AG08396 (cell line): ENCODE data around the gene TP73.
A peak's percentile ranks its signal among the peaks of the same experiment; 100 is the strongest.

Experiments used
- DNase-seq: peaks from one replicate; pipeline ENCODE4 v3.0.0; 2012; ENCODE audit warnings: low spot score, mixed read lengths

Gene TP73

DNA sequence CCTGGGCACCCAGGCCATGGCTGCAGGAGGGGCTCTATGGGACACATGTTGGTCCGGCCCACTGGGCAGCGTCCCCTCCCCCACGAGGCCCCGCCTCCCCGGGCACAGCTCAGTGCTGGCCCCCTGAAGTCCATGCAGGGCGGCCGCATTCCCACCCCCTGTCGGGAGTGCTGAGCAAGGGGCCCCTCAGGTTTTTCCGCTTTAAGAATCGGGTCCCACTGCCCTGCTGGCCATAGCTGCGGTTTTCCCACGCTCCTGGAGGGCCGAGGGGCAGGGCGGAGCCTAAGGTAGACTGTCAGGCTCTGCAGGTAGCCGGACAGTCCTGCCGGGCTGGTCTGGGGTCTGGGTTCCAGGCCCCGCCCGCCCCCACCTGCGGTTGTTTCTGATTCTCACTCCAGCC lies 56.5 kb downstream of the TP73 start:
- no peak for DNase-seq

DNA sequence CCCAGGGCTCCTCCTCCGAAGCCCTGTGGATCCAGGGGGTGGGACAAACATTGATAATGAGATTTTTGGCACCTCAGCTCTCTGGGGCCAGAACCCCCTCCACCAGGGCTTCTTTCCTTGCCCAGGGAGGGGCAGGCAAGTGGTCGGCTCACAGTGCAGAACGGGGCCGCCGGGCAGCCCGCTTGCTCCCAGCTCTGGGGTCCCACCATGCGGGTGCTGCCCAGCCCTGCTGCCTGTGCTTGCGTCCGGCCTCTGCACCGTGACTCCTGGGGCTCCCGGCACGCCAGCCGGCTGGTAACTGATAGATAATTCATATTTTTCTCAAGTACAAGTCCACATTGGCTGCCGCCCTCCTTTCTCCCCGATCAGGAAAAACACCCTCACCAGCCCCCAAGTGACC lies 57.9 kb downstream of the TP73 start:
- no peak for DNase-seq

DNA sequence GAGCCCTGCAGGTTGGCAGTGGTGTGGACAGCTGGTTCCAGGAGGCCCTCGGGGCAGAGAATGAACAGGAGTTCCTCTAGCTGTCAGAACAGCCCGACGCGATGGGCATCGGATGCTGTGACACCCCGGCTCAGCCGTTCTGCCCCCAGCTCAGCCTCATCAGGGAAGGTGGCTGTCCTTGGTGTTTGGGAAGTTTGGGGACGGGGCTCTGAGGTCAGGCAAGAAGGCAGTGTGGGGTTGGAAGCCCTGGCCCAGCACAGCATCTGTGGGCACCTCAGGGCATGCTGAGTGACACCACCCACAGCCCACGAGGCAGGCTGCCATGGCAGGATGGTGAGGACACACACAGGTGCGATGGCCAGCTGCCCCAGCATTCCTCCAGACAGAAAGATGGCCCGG lies 59.1 kb downstream of the TP73 start:
- no peak for DNase-seq

DNA sequence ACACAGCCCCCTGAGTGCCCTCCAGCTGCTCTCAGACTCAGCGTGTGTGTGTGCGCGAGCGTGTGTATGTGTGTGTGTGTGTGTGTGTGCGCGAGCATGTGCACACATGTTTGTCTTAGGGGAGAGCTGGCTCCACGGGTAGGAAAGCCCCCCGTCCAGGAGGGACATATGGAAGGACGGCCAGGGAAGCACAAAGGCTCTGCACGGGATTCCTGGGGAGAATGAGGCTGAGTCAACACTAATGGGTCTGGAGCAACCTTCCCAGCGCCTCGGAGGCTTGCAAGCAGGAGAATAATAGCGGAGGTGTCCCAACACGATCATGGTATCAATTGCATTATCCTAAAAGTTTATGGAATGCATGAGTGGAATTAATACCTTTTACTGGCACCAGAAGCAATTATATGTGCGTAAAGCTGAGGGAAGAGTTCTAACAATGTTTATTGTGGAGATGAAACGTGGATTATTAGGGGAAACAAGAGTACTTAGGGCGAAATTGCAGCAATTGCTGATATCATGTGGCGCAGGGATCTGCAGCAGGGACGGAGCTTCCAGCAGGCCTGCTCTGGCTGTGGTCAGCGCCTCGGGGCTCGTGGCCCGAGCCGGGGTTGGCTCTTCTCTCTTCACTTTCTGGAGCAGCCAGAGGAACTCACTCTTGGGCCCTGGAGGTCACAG lies 59.6 kb downstream of the TP73 start:
- no peak for DNase-seq

DNA sequence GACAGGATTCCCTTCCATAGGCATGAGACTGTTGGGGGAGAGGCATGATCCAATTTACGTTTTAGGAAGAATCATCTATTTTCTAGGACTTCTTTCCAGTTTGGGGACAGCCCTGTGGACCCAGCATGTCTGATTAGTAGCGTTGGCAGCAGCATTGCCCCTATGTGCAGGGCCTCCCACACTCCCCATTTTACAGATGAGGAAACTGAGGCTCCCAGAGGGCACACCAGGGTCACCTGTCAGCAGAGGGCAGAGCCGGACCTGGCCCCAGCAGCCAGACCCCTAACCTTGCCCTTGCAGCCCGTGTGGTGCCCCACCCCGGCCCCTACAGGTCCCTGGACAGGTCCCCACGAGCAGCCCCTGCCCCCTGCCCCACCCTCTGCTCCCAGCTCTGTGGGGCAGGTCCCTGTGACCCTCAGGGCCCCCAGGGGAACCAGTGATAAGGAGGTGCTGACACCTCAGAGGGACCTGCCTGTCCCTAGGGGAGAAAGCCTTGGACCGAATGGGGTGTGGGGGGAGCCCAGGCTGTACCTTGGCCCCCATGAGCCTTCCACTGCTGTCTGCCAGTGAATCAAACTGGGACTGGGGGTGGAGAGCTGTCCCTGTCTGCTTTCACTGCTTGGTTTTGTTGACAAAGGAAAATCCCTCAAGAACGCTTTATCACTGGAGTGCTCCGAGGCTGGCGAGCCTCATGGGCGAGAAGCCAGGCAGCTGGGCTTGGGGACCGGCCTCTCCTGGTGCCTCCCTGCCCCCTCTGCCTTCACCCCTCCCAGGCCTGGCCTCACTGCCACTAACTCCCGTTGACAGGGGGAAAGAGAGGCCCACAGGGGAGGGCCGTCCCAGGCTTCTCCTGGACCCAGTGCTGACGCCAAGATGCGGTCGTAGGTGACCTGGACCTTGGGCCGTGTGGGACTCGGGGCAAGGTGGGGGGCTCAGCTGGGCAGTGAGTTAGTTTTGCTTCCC lies 60.5 kb downstream of the TP73 start:
- no peak for DNase-seq

DNA sequence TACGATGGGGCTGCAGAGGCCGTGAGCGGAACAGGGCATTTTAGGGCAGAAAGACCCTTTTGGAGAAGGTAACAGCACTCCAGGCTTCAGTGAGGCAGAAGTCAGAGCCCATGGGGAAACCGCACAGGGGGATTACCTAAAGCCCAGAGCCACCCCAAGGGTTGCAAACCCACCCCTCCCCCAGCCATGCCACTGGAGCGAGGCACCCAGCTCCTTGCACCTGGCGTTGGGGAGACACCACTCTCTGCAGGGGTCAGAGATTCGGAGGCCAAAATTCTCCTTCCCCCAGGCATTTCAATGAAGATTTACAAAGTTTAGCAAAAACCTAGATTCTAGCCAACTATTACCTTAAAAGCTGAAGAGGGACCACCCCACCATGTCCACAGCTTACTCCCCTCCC lies 61.5 kb downstream of the TP73 start:
- DNase-seq: no peak

DNA sequence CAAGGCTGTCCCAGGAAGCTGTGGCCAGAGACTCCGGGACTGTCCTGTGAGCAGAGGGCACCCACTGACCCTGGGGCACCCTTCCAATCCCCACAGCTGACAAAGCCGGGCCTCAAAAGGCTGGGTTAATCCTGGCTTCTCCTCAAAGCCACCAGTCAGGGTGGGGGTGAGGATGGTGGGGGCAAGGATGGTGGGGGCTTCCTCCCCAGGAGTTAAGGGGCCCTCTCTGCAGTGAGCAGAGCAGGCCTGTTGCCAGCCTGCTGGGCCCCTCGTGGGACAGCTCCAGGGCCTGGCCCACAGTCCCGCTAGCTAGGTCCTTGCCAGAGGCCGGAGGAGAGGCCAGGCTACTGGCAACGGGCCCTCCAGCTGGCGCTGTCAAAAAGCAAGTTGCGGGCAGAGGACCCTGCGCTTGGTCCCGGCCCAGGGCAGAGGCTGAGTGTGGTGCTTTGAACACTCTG lies 62.0 kb downstream of the TP73 start:
- no peak for DNase-seq

DNA sequence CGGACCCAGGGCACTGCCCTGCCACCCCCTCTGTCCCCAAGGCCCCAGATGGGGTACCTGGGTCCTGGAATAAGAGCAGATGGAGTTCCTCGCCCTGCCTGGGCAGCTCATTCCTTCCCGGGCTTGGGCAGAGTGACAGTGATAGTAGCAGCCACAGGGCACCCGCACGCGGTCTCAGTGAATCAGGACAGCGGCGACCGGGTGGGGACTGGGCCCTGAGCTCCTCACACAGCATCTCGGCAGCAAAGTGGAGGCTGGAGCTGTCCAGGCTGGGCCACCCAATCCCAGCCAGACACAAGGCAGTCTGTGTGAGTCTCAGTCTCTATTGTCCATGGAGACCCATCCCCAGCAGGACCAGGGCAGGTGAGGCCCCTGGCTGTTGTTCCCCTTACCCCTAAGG lies 62.5 kb downstream of the TP73 start:
- DNase-seq: no peak

DNA sequence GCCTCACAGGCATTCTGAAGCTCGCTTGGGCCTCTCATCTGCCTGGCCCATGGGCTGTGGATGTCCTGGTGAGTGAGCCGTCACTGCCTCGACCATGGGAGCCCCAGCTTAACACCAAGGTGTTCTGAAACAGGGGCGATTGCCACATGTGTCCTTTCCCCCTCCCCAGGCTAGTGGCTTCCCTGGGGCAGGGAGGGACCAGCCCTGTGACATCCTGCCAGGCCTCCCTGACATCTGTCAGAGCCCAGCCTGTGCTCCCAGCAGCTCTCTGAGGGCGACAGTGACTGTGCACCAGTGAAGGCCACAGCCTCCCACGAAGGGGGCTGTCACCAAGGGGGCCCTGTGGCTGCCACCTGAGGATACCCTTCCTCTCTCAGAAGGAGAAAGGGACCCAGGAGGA lies 64.0 kb downstream of the TP73 start:
- DNase-seq: no peak

DNA sequence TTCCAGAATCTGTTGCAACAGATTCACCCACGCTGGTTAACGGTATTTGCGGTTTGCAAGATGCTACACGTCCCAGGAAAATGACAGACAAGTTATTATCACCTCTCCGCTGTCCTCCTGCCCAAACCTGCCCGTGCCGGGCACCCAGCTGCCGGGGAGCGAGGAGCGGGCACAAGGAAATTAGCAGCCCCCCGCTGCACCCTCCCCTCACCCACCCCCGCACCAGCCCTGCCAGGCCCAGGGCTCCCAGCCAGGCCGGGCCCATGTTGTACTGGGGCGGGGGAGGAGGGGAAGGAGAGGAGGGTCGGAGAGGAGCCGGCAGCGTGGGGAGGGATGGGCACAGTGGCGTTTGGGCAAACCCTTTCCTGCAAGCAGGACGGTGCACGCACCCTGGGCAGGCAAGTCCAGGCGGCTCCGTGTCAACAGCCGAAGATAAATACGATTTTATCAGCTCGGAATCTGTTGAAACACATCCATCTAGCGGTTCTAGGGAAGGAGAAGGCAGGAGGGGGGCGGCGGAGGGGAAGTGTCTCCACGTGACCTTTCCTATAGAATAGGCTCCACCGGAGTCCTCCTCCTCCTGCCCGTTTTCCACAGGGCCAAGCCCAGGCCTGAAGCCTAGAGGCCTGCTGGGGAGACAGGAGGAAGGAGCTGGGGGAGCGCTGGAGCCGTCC lies 64.9 kb downstream of the TP73 start:
- DNase-seq: no peak

DNA sequence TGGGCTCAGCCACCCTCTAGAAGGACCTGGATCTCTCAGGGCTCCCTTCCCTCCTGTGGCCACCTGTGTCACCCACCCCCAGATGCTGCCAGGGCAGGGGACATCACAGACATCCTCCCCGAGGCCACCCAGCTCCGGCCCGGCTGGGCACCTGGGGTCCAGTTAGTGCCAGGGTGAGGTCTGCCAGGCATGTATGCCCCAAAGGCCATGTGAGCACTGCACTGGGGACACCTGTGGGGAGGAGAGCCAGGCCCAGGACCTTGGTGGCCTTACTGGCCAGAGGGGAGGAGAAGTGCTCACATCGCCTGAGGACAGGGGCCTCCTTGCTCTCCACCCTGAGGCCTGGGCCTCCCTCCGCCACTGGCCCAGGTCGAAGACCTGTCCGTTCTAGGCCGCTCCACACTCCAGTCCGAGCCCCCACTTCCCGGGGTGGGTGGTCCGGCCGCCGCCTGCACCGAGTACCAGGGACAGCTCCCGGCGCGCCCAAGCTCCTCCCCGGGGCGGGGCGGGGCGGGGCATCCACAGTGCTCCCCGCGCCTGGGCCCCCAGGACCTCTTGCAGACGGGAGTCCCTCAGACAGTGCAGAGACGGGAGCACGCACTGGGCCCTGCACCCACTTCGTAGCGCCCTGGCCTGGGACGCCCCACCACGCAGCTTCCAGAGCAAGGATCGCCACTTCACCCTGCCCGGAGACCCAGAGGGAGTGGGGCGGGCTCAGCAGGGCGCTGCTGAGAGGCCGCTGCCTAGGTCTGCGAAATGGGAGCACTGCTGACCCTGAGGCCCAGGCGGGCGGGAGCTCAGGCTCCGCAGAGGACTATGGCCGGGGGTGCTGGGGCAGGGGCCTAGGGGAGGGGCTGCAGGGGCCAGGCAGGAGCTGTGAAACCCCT lies 65.6 kb downstream of the TP73 start:
- DNase-seq: peak; percentile 77

DNA sequence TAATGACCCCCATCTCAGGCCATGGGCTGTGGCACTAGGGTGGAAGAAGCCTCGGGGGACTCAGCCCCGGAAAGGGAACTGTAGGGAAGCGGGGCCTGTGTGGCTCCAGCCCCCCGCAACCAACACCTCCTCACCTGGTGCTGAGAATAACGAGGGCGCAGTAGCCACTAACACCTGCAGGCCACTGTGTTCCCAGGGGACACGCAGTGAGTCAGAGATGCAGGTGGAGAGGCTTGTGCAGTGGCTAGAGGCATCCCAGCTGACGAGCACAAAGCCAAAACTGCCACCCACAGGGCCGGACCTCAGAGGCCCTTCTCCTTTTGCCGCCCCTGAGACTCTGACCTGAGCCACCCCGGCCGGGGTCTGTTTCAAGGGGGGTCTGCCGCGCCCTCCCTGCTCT lies 66.4 kb downstream of the TP73 start:
- no peak for DNase-seq

DNA sequence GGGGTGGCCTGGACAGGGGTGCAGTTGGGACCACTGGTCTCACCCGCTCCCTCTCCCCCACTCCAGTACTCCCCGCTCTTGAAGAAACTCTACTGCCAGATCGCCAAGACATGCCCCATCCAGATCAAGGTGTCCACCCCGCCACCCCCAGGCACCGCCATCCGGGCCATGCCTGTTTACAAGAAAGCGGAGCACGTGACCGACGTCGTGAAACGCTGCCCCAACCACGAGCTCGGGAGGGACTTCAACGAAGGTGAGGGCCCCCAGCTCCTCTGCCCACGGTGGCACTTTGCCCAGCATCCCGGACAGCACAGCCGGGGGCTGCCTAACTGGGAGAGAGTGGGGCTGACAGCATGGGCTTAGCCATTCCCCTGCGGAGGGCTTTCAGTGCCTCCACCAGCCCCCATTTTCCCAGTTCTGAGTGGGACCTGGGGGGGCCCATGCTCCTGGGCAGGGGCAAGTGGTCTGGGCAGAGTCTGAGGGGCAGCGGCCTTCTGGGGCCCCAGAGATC lies 69.7 kb downstream of the TP73 start:
- no peak for DNase-seq

DNA sequence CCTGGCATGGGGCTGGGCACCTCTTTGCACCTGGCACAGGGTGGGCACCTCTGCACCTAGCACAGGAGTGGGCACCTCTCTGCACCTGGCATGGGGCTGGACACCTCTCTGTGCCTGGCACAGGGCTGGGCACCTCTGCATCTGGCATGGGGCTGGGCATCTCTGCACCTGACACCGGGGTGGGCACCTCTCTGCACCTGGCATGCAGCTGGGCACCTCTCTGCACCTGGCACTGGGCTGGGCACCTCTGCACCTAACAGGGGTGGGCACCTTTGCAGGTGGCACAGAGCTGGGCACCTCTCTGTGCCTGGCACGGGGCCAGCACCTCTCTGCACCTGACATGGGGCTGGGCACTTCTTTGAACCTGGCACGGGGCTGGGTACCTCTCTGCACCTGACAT lies 70.5 kb downstream of the TP73 start:
- DNase-seq: no peak

DNA sequence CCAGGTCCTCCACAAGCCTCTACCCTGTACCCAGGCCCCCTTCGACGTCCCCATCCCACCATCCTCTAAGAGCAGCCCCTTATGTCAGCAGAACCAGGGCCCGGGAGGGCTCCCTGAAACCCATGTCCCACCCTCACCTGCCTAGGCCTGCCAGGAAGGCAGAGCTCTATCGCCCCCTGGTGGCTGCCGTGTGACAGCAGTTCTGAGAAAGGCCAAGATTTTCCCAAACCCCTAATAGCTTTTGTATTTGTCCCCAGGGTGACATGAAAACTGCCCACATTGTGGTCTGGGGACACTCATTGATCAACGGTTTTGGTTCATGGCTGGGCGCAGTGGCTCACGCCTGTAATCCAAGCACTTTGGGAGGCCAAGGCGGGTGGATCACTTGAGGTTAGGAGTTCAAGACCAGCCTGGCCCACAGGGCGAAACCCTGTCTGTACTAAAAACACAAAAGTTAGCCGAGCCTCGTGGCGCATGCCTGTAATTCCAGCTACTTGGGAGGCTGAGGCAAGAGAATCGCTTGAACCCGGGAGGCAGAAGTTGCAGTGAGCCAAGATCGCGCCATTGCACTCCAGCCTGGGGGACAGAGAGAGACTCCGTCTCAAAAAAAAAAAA lies 72.2 kb downstream of the TP73 start:
- peak; percentile 83 for DNase-seq

DNA sequence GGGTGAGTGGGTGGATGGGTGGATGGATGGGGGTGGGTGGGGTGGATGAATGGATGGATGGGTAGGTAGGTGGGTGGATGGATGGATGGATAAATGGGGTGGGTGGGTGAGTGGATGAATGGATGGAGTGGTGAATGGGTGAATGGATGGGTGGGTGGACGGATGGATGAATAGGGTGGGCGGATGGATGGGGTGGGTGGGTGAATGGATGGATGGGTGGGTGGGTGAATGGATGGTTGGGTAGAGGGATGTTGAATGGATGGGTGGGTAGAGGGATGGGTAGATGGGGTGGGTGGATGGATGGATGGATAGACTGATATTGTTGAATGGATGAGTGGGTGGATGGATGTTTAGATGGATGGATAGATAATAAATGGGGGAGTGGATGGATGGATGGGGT lies 73.0 kb downstream of the TP73 start:
- DNase-seq: no peak

DNA sequence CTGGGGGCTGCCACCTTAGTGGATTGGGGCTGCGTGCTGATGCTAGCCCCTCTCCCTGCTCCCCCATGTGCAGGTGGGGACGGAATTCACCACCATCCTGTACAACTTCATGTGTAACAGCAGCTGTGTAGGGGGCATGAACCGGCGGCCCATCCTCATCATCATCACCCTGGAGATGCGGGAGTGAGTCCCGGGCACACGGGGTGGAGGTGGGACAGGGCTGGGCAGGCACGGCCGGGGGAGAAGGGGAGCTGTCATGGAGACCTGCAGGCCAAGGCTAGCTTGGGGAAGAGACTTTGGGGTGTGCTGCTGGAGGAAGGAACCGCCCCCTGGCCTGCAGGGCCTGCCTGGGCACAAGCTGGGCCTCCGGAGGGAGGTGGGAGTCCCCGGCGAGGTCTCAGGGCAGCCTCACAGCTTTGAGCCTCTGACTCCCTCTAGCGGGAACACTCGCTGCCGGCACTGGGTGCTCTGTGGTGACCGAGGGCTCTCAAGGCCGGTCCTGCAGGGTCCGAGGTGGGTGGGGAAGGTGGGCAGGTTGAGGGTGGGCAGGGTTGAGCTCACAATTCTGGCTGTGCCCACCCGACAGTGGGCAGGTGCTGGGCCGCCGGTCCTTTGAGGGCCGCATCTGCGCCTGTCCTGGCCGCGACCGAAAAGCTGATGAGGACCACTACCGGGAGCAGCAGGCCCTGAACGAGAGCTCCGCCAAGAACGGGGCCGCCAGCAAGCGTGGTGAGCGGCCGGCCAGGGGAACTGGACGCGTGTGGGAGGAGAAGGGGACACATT lies 74.9 kb downstream of the TP73 start:
- peak; percentile 76 for DNase-seq

DNA sequence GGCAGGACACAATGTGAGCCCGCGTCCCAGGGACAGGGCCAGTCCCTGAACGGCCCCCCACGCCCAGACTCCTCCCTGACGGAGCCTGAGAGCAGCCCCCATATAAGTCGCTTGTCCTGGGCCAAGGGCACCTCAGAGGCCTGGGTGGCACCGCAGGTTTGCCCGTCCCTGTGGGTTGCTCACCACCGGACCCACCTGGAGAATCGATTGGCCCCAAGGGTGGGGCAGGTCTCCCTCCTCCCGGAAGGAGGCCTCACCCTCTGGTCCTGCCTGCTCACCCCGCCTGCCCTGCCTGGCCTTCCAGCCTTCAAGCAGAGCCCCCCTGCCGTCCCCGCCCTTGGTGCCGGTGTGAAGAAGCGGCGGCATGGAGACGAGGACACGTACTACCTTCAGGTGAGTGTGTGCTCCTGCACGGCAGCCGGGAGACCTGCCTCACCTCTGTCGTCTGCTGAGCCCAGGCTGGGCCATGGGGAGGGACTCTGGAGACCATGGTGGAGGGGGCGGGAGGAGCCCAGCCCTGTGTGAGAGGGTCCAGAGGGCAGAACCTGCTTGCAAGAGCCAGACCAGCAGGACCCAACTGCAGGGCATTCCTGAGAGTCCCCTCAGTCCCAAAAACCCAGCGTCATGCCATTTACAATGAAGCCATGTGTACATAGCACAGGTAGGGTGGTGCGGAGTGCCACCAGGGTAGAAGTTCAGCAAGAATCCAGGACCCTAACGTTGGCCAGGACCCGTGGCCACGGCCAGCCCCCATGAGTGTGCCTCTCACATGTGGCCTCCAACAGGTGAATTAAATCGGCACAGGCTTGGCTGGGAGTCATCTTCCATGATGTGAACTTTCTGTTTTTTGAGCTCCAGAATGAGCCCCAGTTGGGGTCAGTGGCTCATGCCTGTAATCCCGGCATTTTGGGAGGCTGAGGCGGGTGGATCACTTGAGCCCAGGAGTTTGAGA lies 75.8 kb downstream of the TP73 start:
- DNase-seq: no peak
